ENCODE results near the gene RNF2.

RNF2 gene

DNA sequence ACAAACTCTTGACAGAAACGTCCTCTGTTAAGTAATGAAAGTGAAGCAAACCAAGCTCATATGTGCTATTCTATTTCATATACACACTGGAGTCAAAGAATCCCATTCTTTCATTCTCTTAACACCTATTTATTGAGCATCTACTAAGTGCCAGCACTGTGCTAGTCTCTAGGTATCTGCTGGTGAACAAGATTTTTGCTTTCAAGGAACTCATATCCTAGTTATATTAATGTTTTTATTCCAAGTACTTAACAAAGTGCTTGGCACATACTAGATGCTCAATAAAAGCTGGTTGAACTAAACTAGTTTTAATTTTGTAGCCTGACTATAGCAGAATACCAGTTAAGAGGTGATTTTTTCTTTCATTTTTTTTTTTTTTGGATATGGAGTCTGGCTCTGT, 3.6 kb upstream of the RNF2 start:
- peaks cover 7% of the 10 kb centered on the region; the same call in 1 of the 2 replicates for H3F3A ChIP-seq (ENCODE audit: insufficient read depth, low read length)
- H3K36me3 ChIP-seq (ENCODE audit: insufficient read depth, low read length): no peaks in the 10 kb centered on the region
- no peak overlapping the region for H3K4me2 ChIP-seq (ENCODE audit: low read length)
- H3K27me3 ChIP-seq (ENCODE audit: insufficient read depth, low read length): no peaks in the 10 kb centered on the region
- H3K79me2 ChIP-seq (ENCODE audit: insufficient read depth, low read length): no peaks in the 10 kb centered on the region
- no peaks in the 10 kb centered on the region for H3K9me3 ChIP-seq (ENCODE audit: low read length)
- H4K20me1 ChIP-seq (ENCODE audit: insufficient read depth, low read length): no peaks in the 10 kb centered on the region
- TF ChIP-seq EZH2 (IDR thresholded peaks at IDR 0.05; ENCODE audit: borderline replicate concordance, low read length) (no peak), CTCF (IDR thresholded peaks at IDR 0.05; ENCODE audit: low read length) (no peak)
- no peak overlapping the region for H2AFZ ChIP-seq (ENCODE audit: low read length)
- no peaks in the 10 kb centered on the region for H3K9me2 ChIP-seq (ENCODE audit: low read depth, low read length)
- H3K4me3 ChIP-seq (ENCODE audit: low read depth, low read length, poor library complexity, severe bottlenecking): no peak overlapping the region
- H3K27ac ChIP-seq (ENCODE audit: low read depth, low read length, poor library complexity, severe bottlenecking): no peak overlapping the region
- H3K9ac ChIP-seq (ENCODE audit: low read length): no peak overlapping the region
- H3K4me1 ChIP-seq (ENCODE audit: insufficient read depth, low read length, severe bottlenecking): peaks cover 6% of the 10 kb centered on the region

DNA sequence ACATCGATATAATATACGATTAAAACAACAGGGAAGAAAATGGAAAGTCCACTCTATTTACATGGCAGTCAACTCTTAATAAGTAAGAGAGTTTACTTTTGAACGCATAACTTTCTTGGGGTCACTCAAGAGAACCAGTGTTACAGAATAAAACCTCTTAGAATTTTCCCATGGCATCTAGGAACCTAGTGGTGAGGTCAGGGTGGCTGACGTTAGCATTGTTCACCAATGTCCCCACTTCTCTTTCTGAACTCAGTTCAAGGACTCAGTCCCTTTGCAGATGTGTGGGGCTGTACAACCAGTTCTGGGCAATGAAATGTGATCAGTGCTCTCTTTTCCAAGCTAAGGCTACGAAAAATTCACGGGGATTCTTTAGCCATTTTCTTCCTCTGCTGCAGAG, 2.6 kb upstream of the RNF2 start:
- Histone ChIP-seq H3K9me3 (ENCODE audit: low read length) (no peaks in the 10 kb centered on the region), H3K4me1 (ENCODE audit: insufficient read depth, low read length, severe bottlenecking) (peaks cover 13% of the 10 kb centered on the region), H3K27me3 (ENCODE audit: insufficient read depth, low read length) (no peaks in the 10 kb centered on the region), H3K27ac (ENCODE audit: low read depth, low read length, poor library complexity, severe bottlenecking) (no peak overlapping the region), H2AFZ (ENCODE audit: low read length) (no peak overlapping the region), H3K4me2 (ENCODE audit: low read length) (no peak overlapping the region), H3K79me2 (ENCODE audit: insufficient read depth, low read length) (peaks cover 6% of the 10 kb centered on the region; the same call in 1 of the 2 replicates), H3K9me2 (ENCODE audit: low read depth, low read length) (no peaks in the 10 kb centered on the region), H4K20me1 (ENCODE audit: insufficient read depth, low read length) (no peaks in the 10 kb centered on the region), H3K9ac (ENCODE audit: low read length) (no peak overlapping the region), H3K36me3 (ENCODE audit: insufficient read depth, low read length) (no peaks in the 10 kb centered on the region), H3F3A (ENCODE audit: insufficient read depth, low read length) (peaks cover 7% of the 10 kb centered on the region; the same call in 1 of the 2 replicates), H3K4me3 (ENCODE audit: low read depth, low read length, poor library complexity, severe bottlenecking) (no peak overlapping the region)
- TF ChIP-seq EZH2 (IDR thresholded peaks at IDR 0.05; ENCODE audit: borderline replicate concordance, low read length): no peak
- TF ChIP-seq CTCF (IDR thresholded peaks at IDR 0.05; ENCODE audit: low read length): no peak

GRCh38 chr1:185044387-185044786, 971 bp upstream of the RNF2 start:
- Histone ChIP-seq H3K9me3 (ENCODE audit: low read length) (no peaks in the 10 kb centered on the region), H3K9ac (ENCODE audit: low read length) (no peak overlapping the region), H3F3A (ENCODE audit: insufficient read depth, low read length) (peaks cover 7% of the 10 kb centered on the region; the same call in 1 of the 2 replicates), H3K27ac (ENCODE audit: low read depth, low read length, poor library complexity, severe bottlenecking) (no peak overlapping the region), H3K79me2 (ENCODE audit: insufficient read depth, low read length) (peaks cover 18% of the 10 kb centered on the region), H2AFZ (ENCODE audit: low read length) (peak overlapping the region; percentile 99; the same call in 1 of the 2 replicates), H3K4me1 (ENCODE audit: insufficient read depth, low read length, severe bottlenecking) (peaks cover 13% of the 10 kb centered on the region), H3K9me2 (ENCODE audit: low read depth, low read length) (no peaks in the 10 kb centered on the region), H4K20me1 (ENCODE audit: insufficient read depth, low read length) (0 out of 2 replicates have a peak, but pooled peaks cover 2% of the 10 kb centered on the region), H3K4me3 (ENCODE audit: low read depth, low read length, poor library complexity, severe bottlenecking) (no peak overlapping the region), H3K36me3 (ENCODE audit: insufficient read depth, low read length) (no peaks in the 10 kb centered on the region), H3K4me2 (ENCODE audit: low read length) (peak overlapping the region; percentile 79), H3K27me3 (ENCODE audit: insufficient read depth, low read length) (no peaks in the 10 kb centered on the region)
- TF ChIP-seq CTCF (IDR thresholded peaks at IDR 0.05; ENCODE audit: low read length) (no peak), EZH2 (IDR thresholded peaks at IDR 0.05; ENCODE audit: borderline replicate concordance, low read length) (no peak)

All from OCI-LY1 (cell line).